Measurements from ENCODE around the gene CLEC2L.

DNA sequence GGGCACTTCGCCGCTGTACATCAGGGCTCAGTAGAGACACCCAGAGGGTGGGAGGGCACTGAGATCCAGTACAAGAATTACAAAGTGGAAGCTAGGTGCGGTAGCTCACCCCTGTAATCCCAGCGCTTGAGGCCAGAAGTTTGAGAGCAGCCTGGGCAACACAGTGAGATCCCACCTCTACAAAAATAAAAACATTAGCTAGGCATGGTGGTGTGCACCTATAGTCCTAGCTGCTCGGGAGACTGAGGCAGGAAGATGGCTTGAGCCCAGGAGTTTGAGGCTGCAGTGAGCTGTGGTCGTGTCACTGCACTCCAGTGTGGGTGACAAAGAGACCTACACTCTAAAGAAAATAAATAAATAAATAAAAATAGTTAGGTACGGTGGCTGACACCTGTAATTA is 64.0 kb downstream of the CLEC2L start:
- TF ChIP-seq, protein P1, sequence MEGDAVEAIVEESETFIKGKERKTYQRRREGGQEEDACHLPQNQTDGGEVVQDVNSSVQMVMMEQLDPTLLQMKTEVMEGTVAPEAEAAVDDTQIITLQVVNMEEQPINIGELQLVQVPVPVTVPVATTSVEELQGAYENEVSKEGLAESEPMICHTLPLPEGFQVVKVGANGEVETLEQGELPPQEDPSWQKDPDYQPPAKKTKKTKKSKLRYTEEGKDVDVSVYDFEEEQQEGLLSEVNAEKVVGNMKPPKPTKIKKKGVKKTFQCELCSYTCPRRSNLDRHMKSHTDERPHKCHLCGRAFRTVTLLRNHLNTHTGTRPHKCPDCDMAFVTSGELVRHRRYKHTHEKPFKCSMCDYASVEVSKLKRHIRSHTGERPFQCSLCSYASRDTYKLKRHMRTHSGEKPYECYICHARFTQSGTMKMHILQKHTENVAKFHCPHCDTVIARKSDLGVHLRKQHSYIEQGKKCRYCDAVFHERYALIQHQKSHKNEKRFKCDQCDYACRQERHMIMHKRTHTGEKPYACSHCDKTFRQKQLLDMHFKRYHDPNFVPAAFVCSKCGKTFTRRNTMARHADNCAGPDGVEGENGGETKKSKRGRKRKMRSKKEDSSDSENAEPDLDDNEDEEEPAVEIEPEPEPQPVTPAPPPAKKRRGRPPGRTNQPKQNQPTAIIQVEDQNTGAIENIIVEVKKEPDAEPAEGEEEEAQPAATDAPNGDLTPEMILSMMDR (IDR thresholded peaks at IDR 0.05; ENCODE audit: poor library complexity), result no peak
- TF ChIP-seq EZH2phosphoT487 (IDR thresholded peaks at IDR 0.05; ENCODE audit: low read depth, severe bottlenecking, unreplicated experiment), result no peak

Measured in hepatocyte (in vitro differentiated cells).